H1 (cell line): ENCODE results near the gene ARHGAP1. TPM values are rescaled to one million over a fixed set of nuclear protein-coding genes. Genes with fewer than 3 reads are reported as not detected.

Experiments used
- CTCF ChIA-PET: fragments of 300-600 bp; sonication (Branson Sonifier 250); formaldehyde crosslinking; loops from one replicate; lab custom pipeline; 2021; ENCODE audit not compliant: partially characterized antibody; lab: Charles Lee
- POLR2A ChIA-PET: fragments of 300-600 bp; sonication (Branson Sonifier 250); formaldehyde crosslinking; loops from one replicate; lab custom pipeline; 2021; ENCODE audit warnings: inconsistent platforms; ENCODE audit not compliant: partially characterized antibody; lab: Charles Lee
- DNase-seq, 2 experiments: peaks; one replicate each; pipeline versions ENCODE4 v3.0.0 to v3.0.0-alpha.2; 2010 to 2022; ENCODE audit warnings: low spot score in 2 of 2, low read depth in 1 of 2, mixed read lengths in 1 of 2
- FAIRE-seq: peaks from 2 replicates; lab custom pipeline; 2011; peaks lifted over from hg19 to GRCh38; lab: Jason Lieb, UNC
- H2AFZ ChIP-seq: 2 replicates; pipeline ENCODE4 v1.8.1; 2012; ENCODE audit warnings: low read length, inconsistent platforms
- H2AK5ac ChIP-seq: 2 replicates; pipeline ENCODE4 v1.6.1; 2013; ENCODE audit warnings: low read depth, low read length
- H2BK120ac ChIP-seq: replicated peaks from 2 replicates; pipeline ENCODE3; 2013; ENCODE audit warnings: low read depth, low read length, inconsistent platforms
- H2BK12ac ChIP-seq: 2 replicates; pipeline ENCODE4 v1.6.1; 2013; ENCODE audit warnings: low read depth, low read length
- H2BK15ac ChIP-seq: 2 replicates; pipeline ENCODE4 v1.6.1; 2013; ENCODE audit warnings: low read length
- H2BK20ac ChIP-seq: 2 replicates; pipeline ENCODE4 v1.6.1; 2013; ENCODE audit warnings: low read length
- H2BK5ac ChIP-seq: 2 replicates; pipeline ENCODE4 v1.6.1; 2013; ENCODE audit warnings: low read depth, low read length
- H3K14ac ChIP-seq: 2 replicates; pipeline ENCODE4 v1.6.1; 2013; ENCODE audit warnings: inconsistent platforms; ENCODE audit not compliant: insufficient read length
- H3K18ac ChIP-seq: 2 replicates; pipeline ENCODE4 v1.6.1; 2013; ENCODE audit warnings: low read length; ENCODE audit errors: extremely low read depth
- H3K23ac ChIP-seq: 2 replicates; pipeline ENCODE4 v1.6.1; 2013; ENCODE audit warnings: inconsistent platforms; ENCODE audit not compliant: insufficient read length
- H3K23me2 ChIP-seq: 2 replicates; pipeline ENCODE4 v1.6.1; 2013; ENCODE audit warnings: low read depth, low read length
- H3K27ac ChIP-seq: 2 replicates; pipeline ENCODE4 v1.6.1; 2011; ENCODE audit warnings: low read depth, low read length, inconsistent platforms
- H3K27me3 ChIP-seq, 4 experiments: replicated peaks in 1 of 4; 1 replicate in 1 of 4; 2 replicates in 3 of 4; pipeline versions ENCODE4 v1.6.1 to v1.8.1; 2011 to 2013; ENCODE audit warnings: low read length in 3 of 4, mild to moderate bottlenecking in 3 of 4, inconsistent platforms in 2 of 4, mixed read lengths in 2 of 4, moderate library complexity in 1 of 4; ENCODE audit not compliant: control insufficient read depth in 3 of 4, insufficient read depth in 3 of 4; ENCODE audit errors: extremely low read depth in 1 of 4
- H3K36me3 ChIP-seq, 4 experiments: 2 replicates each; pipeline versions ENCODE4 v1.6.1 to v1.8.1; 2011 to 2013; ENCODE audit warnings: mild to moderate bottlenecking in 4 of 4, low read length in 3 of 4, moderate library complexity in 2 of 4, control low read depth in 1 of 4, inconsistent platforms in 1 of 4; ENCODE audit not compliant: insufficient read depth in 4 of 4, control insufficient read depth in 2 of 4
- H3K4ac ChIP-seq: replicated peaks from 2 replicates; pipeline ENCODE3; 2013; ENCODE audit warnings: low read length, low read depth, mixed read lengths, inconsistent platforms; ENCODE audit not compliant: insufficient read length
- H3K4me1 ChIP-seq, 4 experiments: replicated peaks in 1 of 4; 1 replicate in 1 of 4; 2 replicates in 3 of 4; pipeline versions ENCODE4 v1.6.1 to v1.8.1; 2011 to 2013; ENCODE audit warnings: low read length in 3 of 4, inconsistent platforms in 2 of 4, mixed read lengths in 1 of 4; ENCODE audit not compliant: insufficient read depth in 4 of 4, control insufficient read depth in 3 of 4
- H3K4me2 ChIP-seq, 2 experiments: 2 replicates each; pipeline versions ENCODE4 v1.6.1 to v1.8.1; 2011 to 2013; ENCODE audit warnings: low read depth in 2 of 2, low read length in 2 of 2, control low read depth in 1 of 2, inconsistent platforms in 1 of 2, mild to moderate bottlenecking in 1 of 2; ENCODE audit not compliant: insufficient read depth in 1 of 2
- H3K4me3 ChIP-seq, 4 experiments: fragments of 200-600, 300-600 bp in 1 of 4; sonication (generic), shearing (Covaris generic), sonication (Bioruptor Twin) in 1 of 4; 2 replicates each; pipeline versions ENCODE4 v1.5.1 to v1.8.1; 2011 to 2016; ENCODE audit warnings: low read length in 4 of 4, low read depth in 3 of 4, control low read depth in 2 of 4, inconsistent platforms in 2 of 4, mild to moderate bottlenecking in 2 of 4, mixed read lengths in 1 of 4, moderate library complexity in 1 of 4; ENCODE audit not compliant: insufficient read depth in 2 of 4; ENCODE audit errors: extremely low read depth in 1 of 4
- H3K56ac ChIP-seq: replicated peaks from 2 replicates; pipeline ENCODE3; 2013; ENCODE audit warnings: low read depth, mild to moderate bottlenecking, mixed read lengths, low read length, inconsistent platforms; ENCODE audit not compliant: insufficient read length
- H3K79me1 ChIP-seq: 2 replicates; pipeline ENCODE4 v1.6.1; 2013; ENCODE audit warnings: low read depth, low read length, control low read depth
- H3K79me2 ChIP-seq, 2 experiments: 2 replicates each; pipeline versions ENCODE4 v1.6.1 to v1.8.1; 2012 to 2013; ENCODE audit warnings: low read length in 2 of 2, mild to moderate bottlenecking in 2 of 2, inconsistent platforms in 1 of 2; ENCODE audit not compliant: insufficient read depth in 2 of 2, control insufficient read depth in 1 of 2
- H3K9ac ChIP-seq, 4 experiments: replicated peaks in 1 of 4; 1 replicate in 1 of 4; 2 replicates in 3 of 4; pipeline versions ENCODE4 v1.6.1 to v1.8.1; 2011 to 2013; ENCODE audit warnings: low read depth in 3 of 4, low read length in 3 of 4, control low read depth in 2 of 4, mild to moderate bottlenecking in 2 of 4, moderate library complexity in 2 of 4, inconsistent platforms in 1 of 4; ENCODE audit errors: extremely low read depth in 1 of 4
- H3K9me3 ChIP-seq, 2 experiments: 2 replicates each; pipeline versions ENCODE4 v1.6.1 to v1.8.1; 2012 to 2013; ENCODE audit warnings: mild to moderate bottlenecking in 2 of 2, moderate library complexity in 2 of 2, control low read depth in 1 of 2, inconsistent platforms in 1 of 2, low read depth in 1 of 2, low read length in 1 of 2, mixed read lengths in 1 of 2; ENCODE audit not compliant: insufficient read depth in 2 of 2
- H4K20me1 ChIP-seq, 2 experiments: replicated peaks in 1 of 2; 2 replicates each; pipeline versions ENCODE3 to v1.8.1; 2011 to 2013; ENCODE audit warnings: inconsistent platforms in 2 of 2, low read length in 2 of 2, mild to moderate bottlenecking in 1 of 2; ENCODE audit not compliant: insufficient read depth in 2 of 2, control insufficient read depth in 1 of 2
- H4K5ac ChIP-seq: 2 replicates; pipeline ENCODE4 v1.6.1; 2013; ENCODE audit warnings: low read length, low read depth, mixed read lengths, inconsistent platforms; ENCODE audit not compliant: insufficient read length
- H4K8ac ChIP-seq: 2 replicates; pipeline ENCODE4 v1.8.0; 2013; ENCODE audit warnings: mild to moderate bottlenecking, moderate library complexity, low read length, inconsistent platforms; ENCODE audit not compliant: insufficient read depth; ENCODE audit errors: extremely low read depth
- H4K91ac ChIP-seq: replicated peaks from 2 replicates; pipeline ENCODE3; 2013; ENCODE audit warnings: low read length, mixed read lengths, inconsistent platforms; ENCODE audit not compliant: insufficient read length
- EZH2 ChIP-seq: fragments of 200-600 bp; sonication (generic); IDR thresholded peaks from 2 replicates; pipeline ENCODE4 v1.7.1; 2012; ENCODE audit warnings: low read depth, mild to moderate bottlenecking, moderate library complexity, low read length, inconsistent platforms; ENCODE audit not compliant: severe bottlenecking
- FOSL1 ChIP-seq: IDR thresholded peaks from 2 replicates; pipeline ENCODE4 v1.6.1; 2011; ENCODE audit warnings: mild to moderate bottlenecking, low read depth, low read length, moderate library complexity; ENCODE audit not compliant: insufficient read depth
- POU5F1 ChIP-seq: IDR thresholded peaks from 2 replicates; pipeline ENCODE4 v1.6.1; 2011; ENCODE audit warnings: low read depth, mild to moderate bottlenecking, low read length, moderate library complexity
- RNF2 ChIP-seq: fragments of 200-900, 300-1000 bp; sonication (generic); IDR thresholded peaks from 2 replicates; pipeline ENCODE4 v1.7.1; 2016; ENCODE audit warnings: borderline replicate concordance, low read depth, mild to moderate bottlenecking, antibody characterized with exemption, low read length; ENCODE audit not compliant: poor library complexity, severe bottlenecking; ENCODE audit errors: missing control alignments
- RXRA ChIP-seq: IDR thresholded peaks from 2 replicates; pipeline ENCODE4 v1.6.1; 2011; ENCODE audit warnings: low read depth, mild to moderate bottlenecking, low read length, moderate library complexity; ENCODE audit not compliant: insufficient read depth
- SAP30 ChIP-seq: fragments of 300-600 bp; sonication (generic); IDR thresholded peaks from 2 replicates; pipeline ENCODE4 v1.7.1; 2012; ENCODE audit warnings: low read length, moderate library complexity, mild to moderate bottlenecking, inconsistent platforms; ENCODE audit not compliant: insufficient read depth, insufficient replicate concordance
- SRF ChIP-seq: IDR thresholded peaks from 2 replicates; pipeline ENCODE4 v1.6.1; 2011; ENCODE audit warnings: mild to moderate bottlenecking, low read depth, low read length, moderate library complexity
- TBP ChIP-seq: IDR thresholded peaks from 2 replicates; pipeline ENCODE4 v1.6.1; 2011; ENCODE audit warnings: low read depth, low read length, improper control_type of control experiment
- WGBS, 2 experiments: shearing (Covaris generic) in 1 of 2; methylation state at CpG; one replicate each; pipeline versions ENCODE4 v1.1.6 to v1.1.7; 2013 to 2015; ENCODE audit warnings: low lambda C conversion rate in 2 of 2, mixed read lengths in 2 of 2, inconsistent platforms in 1 of 2, low coverage in 1 of 2, missing lambda C conversion rate in 1 of 2; ENCODE audit not compliant: insufficient replicate concordance in 2 of 2, insufficient coverage in 1 of 2, insufficient read length in 1 of 2; ENCODE audit errors: extremely low coverage in 1 of 2, missing lambda C conversion rate in 1 of 2; 5-methylcytosine and 5-hydroxymethylcytosine counted together
- polyA plus RNA-seq, 7 experiments: library from polyadenylated mRNA; depleted of rRNA in 3 of 7; stranded (reverse) in 5 of 7; unstranded in 2 of 7; fragments of >200 nt in 5 of 7; fragments of 200-250 nt in 2 of 7; gene quantifications; 1 replicate in 5 of 7; 2 replicates in 1 of 7; 4 replicates in 1 of 7; pipeline versions ENCODE4 v1.2.1 to v1.2.3, GENCODE V29; 2011 to 2013; ENCODE audit warnings: missing spikeins in 2 of 7, mixed read lengths in 2 of 7
- total RNA-seq: library from RNA; stranded (reverse); fragmentation: NEBNext Ultra II Directional; extraction: Animal tissue kit (Norgen Biotek cat#: 25700); gene quantifications from 2 replicates; pipeline ENCODE4 v1.2.1, GENCODE V29; 2021

The ARHGAP1 gene
- total and polyA plus RNA-seq, 2 of the 8 experiments (the other 6 are each of a cell fraction or from before 2014, with no cell fraction given) = 28.6 to 58.8 TPM

GRCh38 chr11:46722566-46723358 is 22.3 kb upstream of the ARHGAP1 start:
- Histone ChIP-seq H4K91ac (no peak overlapping the region), H3K27me3 (no peaks in the 10 kb centered on the region), H4K20me1 (no peaks in the 10 kb centered on the region), H3K14ac (no peak overlapping the region), H3K23ac (no peak overlapping the region), H3K56ac (no peak overlapping the region), H2AK5ac (no peak overlapping the region), H3K36me3 (no peaks in the 10 kb centered on the region), H3K4ac (no peak overlapping the region), H3K27ac (no peak overlapping the region), H3K9ac (no peak overlapping the region), H2BK5ac (no peak overlapping the region), H3K9me3 (no peaks in the 10 kb centered on the region), H2AFZ (no peak overlapping the region), H3K4me1 (peaks cover 0 to 5% (median under 1%) of the 10 kb centered on the region in 4 experiments; a peak in 2 of 7 replicates), H3K79me2 (no peaks in the 10 kb centered on the region), H4K8ac (peak overlapping the region; percentile 28; the same call in 1 of the 2 replicates), H3K4me3 (no peak overlapping the region), H3K23me2 (no peaks in the 10 kb centered on the region), H4K5ac (no peak overlapping the region), H3K4me2 (no peak overlapping the region), H2BK120ac (no peak overlapping the region), H3K79me1 (no peaks in the 10 kb centered on the region), H2BK12ac (no peak overlapping the region), H2BK20ac (no peak overlapping the region), H2BK15ac (no peak overlapping the region), H3K18ac (no peak overlapping the region)
- CTCF ChIA-PET = interaction anchor here (0.7 to 0.9 kb wide), 2 partner anchors 20 to 305 kb away, joined by 3 to 4 read pairs; no protein-coding TSS in a partner anchor
- no peak for FAIRE-seq
- DNase-seq = no peak
- 91% methylated on average over 10 of the region's 11 CpGs; no CpG with 5 or more reads in 1 of the 2 experiments for WGBS, 2 experiments
- POLR2A ChIA-PET = interaction anchor here (1.0 to 4.3 kb wide), 2 partner anchors 16 kb away, joined by 3 to 21 read pairs; no protein-coding TSS in a partner anchor
- TF ChIP-seq RXRA (no peak), FOSL1 (no peak), SAP30 (no peak), POU5F1 (no peak), SRF (no peak), EZH2 (no peak), RNF2 (no peak), TBP (no peak)
